GM21447 (cell line): ENCODE results near the gene MPI.
"Not testable (repeated sequence)": the region's sequence is repeated elsewhere in the genome, so short reads cannot be mapped to it uniquely, and the experiment has no call there.

Experiments
- ATAC-seq: cut with Tn5 transposase; IDR thresholded peaks from one replicate; pipeline ENCODE4 v1.9.1; 2021; ENCODE audit not compliant: unreplicated experiment

MPI gene

DNA sequence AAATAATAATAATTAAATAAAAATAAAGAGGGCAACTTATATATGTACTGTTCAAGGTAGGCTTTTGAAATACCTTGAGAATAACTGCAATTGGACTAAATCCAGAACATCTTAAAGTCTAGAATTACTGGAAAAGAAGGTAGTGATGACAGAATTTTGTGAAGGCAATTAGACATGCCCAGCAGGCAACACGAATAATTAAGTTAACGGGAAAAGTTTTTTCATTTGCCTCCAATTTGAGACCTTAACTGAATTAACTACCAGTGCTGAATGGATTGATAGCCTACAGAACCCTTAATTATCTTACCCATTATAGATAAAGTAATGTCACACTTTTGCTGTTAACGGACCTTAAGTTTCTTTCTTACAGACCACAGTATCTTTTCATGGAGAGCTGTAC is 34.7 kb downstream of the MPI start:
- no peak for ATAC-seq

DNA sequence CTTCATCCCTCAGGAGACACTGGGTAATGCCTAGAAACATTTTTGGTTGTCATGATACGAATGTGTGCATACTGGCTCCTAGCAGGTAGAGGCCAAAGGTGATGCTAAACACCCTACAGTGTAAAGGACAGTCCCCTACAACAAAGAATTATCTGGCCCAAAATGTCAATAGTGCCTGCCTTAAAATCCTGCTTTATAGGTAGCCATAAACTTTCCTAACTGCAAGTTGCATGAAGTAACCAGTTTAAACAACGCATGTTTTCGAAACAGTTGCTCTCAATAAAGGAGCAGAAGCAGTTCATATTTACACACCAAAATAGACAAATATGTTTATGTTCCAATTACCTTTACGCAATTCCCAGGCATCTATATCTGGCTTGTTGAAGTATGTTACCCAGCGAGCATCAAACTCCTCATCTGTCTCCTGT is 38.9 kb downstream of the MPI start:
- no peak for ATAC-seq

DNA sequence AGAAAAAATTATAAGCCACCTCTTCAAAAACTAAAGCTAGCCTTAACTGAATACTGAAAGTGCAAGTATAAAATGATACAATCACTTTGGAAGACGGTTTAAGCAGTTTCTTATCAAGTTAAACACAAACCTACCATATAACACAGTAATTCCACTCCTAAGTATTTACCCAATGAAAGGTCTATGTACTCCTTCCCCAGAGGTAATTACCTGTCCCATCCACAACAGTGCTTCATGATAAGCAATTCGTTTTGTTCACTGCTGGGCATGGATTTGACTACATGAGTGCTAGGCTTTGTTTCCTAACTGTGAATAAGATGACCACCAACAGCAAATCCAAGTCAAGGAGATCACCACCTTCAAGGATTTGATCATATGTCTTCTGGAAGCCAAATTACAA is 43.7 kb downstream of the MPI start:
- no peak for ATAC-seq

DNA sequence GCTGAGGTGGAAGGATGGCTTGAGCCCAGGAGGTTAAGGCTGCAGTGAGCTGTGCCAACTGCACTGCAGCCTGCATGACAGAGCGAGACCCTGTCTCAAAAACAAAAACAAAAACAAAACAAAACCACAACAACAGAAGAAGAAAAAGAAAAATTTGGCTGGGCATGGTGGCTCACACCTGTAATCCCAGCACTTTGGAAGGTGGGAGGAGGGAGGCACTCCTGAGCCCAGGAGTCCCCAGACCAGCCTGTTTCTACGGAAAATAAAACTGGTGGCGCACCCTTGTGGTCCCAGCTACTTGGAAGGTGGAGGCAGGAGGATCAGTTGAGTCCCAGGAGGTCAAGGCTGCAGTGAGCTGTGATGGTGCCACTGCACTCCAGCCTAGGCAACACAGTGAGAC is 45.4 kb downstream of the MPI start:
- ATAC-seq = not testable (repeated sequence)

DNA sequence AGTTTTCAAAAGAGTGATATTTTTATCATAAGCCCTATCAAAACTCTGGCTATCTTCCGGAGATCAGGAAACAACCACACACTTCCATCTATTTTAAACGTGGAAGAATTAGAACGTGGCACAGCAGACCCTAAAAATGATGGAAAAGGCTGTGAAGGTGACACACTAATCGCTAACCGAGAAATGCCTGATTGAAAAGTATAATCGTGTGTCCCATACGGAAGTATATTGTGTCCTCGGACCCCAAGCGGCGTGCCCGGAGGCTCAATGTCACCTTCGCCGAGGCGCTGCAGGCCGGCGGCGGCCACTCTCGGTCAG is 47.4 kb downstream of the MPI start:
- no peak for ATAC-seq

DNA sequence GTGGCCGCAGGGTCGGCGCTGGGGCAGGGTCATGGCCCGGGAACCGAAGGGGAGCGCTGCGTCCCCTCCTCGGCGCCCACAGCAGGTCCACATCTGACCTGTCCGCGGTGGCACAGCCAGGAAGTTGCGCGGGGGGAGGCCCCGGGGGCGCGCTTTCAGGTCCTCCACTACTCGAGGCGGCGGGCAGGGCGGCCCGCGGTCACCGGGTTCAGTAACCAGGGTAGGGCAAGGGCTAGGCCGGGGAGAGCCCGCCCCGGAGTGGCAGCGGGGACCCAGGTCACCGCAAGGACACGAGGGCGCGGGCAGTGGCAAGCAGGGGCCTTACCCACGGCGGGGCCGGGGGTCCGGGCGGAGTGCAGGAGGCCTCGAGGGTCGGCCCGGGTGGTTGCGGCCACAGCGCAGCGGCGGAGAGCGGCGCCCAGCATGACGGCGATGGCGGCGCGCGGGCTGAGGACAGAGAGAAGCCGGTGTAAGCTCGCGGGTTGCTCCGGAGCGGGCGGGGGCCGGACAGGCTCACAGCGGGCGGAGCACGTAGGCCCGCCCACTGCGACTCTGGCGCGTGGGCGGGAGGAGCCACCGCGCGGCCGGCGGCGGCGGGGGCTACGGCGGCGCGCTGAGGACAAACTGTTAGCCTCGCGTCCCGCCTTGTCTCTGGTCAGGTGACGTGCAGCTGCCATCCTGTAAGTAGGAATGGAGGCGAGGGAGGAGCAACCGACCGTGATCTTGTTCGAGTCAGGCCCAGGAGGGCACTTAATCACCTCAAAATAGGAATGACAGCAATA is 47.9 kb downstream of the MPI start, which contains the start of gene COX5A:
TSS of gene COX5A (minus strand) at position 484 of the 782 bp plus-strand sequence. CDS start at position 425, 59 bp downstream.
- ATAC-seq = peak; percentile 84

DNA sequence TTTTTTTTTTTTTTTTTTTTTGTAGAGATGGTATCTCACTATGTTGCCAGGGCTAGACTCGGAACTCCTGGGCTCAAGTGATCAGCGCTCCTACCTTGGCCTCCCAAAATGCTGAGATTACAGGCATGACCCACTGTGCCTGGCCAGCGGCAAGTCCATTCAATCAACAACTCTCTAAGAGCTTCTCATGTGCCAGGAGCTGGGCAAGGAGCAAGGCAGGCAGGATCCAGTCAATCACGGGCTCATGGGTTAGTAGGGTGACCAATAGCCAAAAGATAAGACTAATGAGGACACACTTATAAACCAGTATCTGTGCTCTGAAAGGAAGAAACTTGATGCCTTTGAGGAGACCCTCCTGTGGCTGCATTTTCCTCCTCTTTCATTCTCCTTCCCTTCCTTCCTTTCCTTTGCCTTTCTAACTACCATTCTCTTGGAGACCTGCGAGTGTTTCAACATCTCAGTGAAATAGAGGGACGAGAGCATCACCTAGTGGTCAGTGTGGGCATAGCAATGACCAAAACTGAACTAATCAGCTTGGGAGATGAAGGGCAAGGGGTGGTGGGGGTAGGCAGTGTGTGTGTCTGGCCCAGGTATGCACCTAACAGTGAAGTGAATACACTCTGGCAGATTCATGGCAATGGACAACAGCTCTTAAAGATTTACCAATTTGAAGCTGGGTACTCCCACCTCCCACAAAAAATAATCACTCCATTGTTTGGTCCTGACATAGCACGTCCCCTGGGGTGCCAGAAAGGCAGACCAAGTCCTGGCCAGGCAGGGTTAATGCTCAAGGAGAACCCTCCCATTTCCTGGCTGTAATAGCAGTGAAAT is 60.5 kb downstream of the MPI start:
- no peak for ATAC-seq

DNA sequence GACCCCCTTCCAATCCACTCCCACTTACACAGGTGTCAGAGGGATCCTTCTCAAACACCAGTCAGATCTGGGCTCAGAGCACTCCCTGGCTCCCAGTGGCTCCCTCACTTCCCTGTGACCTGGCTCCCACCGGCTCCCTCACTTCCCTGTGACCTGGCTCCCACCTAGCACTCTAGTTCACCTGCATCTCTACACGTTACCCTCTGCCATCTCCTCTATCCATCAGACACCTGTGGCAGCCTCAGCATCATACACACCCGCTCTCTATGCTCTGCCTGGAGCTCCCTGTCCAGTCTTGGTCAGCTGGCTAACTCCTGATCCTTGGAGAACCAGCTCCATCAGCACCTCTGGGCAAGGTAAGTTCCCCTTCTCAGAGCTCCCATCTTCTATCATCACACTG is 61.2 kb downstream of the MPI start:
- ATAC-seq = no peak
